Body of pancreas (tissue), 4 donors: Measurements from ENCODE around the gene HDAC8. TPM values are rescaled to one million over a fixed set of nuclear protein-coding genes. Genes with fewer than 3 reads are reported as not detected.

Source experiments
- ATAC-seq: fragments of 150-250 bp; one replicate; pipeline ENCODE4 v1.9.1; 2016
- DNase-seq, 4 donors: peaks; one replicate each; pipeline ENCODE4 v3.0.0-alpha.2; 2019
- H3K27ac ChIP-seq, 4 donors: fragments of 200-600 bp; sonication (generic); 1 replicate in 3 of 4; 2 replicates in 1 of 4; pipeline versions ENCODE4 v1.5.1 to v1.6.1; 2016 to 2019; ENCODE audit warnings: mild to moderate bottlenecking in 1 of 4, mixed read lengths in 1 of 4, moderate library complexity in 1 of 4
- H3K27me3 ChIP-seq, 2 donors: fragments of 200-600 bp; sonication (generic); one replicate each; pipeline ENCODE4 v1.6.0; 2016; ENCODE audit warnings: mild to moderate bottlenecking in 1 of 2
- H3K36me3 ChIP-seq, 2 donors: fragments of 200-600 bp; sonication (generic); replicated peaks in 1 of 2; 2 replicates each; pipeline ENCODE4 v1.5.1; 2016; ENCODE audit warnings: low read depth in 2 of 2; ENCODE audit not compliant: insufficient read depth in 1 of 2
- H3K4me1 ChIP-seq: fragments of 200-600 bp; sonication (generic); one replicate; pipeline ENCODE4 v1.6.0; 2016
- H3K4me3 ChIP-seq, 2 donors: fragments of 200-600 bp; sonication (generic); 1 replicate in 1 of 2; 2 replicates in 1 of 2; pipeline ENCODE4 v1.5.1; 2016 to 2019
- H3K9me3 ChIP-seq, 3 donors: fragments of 200-600 bp; sonication (generic); 1 replicate in 2 of 3; 2 replicates in 1 of 3; pipeline ENCODE4 v1.5.1; 2016
- POLR2A ChIP-seq, 3 donors: fragments of 450-650 bp; IDR thresholded peaks; one replicate each; pipeline ENCODE4 v1.6.1; 2016; ENCODE audit warnings: antibody characterized with exemption in 3 of 3, mild to moderate bottlenecking in 2 of 3
- WGBS, 2 donors: methylation state at CpG; one replicate each; pipeline ENCODE4 v1.1.5; 2017; 5-methylcytosine and 5-hydroxymethylcytosine counted together
- intact Hi-C: fragments of 100-400 bp; cut with DNase I; formaldehyde crosslinking; loops from one replicate; pipeline ENCODE4 v1.15.1; 2023
- total RNA-seq, 2 donors: library from RNA; depleted of rRNA; stranded (reverse); fragments of >200 nt; gene quantifications; one replicate each; pipeline ENCODE4 v1.1.0, GENCODE V29; 2016
- TF ChIP-seq, protein P1 (sequence below), 7 experiments: fragments of 450-650 bp in 4 of 7; fragments of 200-600 bp in 3 of 7; sonication (generic) in 3 of 7; IDR thresholded peaks; one replicate each; pipeline ENCODE4 v1.5.1; 2016 to 2019; ENCODE audit warnings: antibody characterized with exemption in 7 of 7

HDAC8 gene
- total RNA-seq, 2 donors from 2014 or later, result 16.2 to 25.9 TPM

DNA sequence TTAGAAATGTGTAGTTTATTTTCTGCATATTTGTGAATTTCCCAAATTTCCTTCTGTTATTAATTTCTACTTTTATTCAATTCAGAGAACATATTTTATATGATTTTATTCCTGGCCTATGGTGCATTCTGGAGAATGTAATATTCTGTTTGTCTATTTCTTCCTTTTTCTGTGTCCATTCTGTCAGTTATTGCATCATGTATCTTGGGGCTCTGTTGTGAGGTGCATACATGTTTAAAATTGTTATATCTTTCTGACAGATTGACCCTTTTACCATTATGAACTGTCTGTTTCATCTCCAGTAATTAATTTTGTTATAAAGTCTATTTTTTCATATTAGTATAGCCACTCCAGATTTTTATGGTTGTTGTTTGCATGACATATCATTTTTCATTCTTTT, 170.0 kb downstream of the HDAC8 start:
- Histone ChIP-seq H3K36me3 (no peaks in the 10 kb centered on the region), H3K27ac (no peak overlapping the region), H3K9me3 (no peaks in the 10 kb centered on the region), H3K4me3 (no peak overlapping the region), H3K4me1 (no peaks in the 10 kb centered on the region), H3K27me3 (no peaks in the 10 kb centered on the region)
- DNase-seq (no peak), ATAC-seq (no peak)
- intact Hi-C loops, result no loop called here
- TF ChIP-seq POLR2A (IDR thresholded peaks at IDR 0.05), result no peak
- TF ChIP-seq, protein P1, sequence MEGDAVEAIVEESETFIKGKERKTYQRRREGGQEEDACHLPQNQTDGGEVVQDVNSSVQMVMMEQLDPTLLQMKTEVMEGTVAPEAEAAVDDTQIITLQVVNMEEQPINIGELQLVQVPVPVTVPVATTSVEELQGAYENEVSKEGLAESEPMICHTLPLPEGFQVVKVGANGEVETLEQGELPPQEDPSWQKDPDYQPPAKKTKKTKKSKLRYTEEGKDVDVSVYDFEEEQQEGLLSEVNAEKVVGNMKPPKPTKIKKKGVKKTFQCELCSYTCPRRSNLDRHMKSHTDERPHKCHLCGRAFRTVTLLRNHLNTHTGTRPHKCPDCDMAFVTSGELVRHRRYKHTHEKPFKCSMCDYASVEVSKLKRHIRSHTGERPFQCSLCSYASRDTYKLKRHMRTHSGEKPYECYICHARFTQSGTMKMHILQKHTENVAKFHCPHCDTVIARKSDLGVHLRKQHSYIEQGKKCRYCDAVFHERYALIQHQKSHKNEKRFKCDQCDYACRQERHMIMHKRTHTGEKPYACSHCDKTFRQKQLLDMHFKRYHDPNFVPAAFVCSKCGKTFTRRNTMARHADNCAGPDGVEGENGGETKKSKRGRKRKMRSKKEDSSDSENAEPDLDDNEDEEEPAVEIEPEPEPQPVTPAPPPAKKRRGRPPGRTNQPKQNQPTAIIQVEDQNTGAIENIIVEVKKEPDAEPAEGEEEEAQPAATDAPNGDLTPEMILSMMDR (IDR thresholded peaks at IDR 0.05), result no peak

DNA sequence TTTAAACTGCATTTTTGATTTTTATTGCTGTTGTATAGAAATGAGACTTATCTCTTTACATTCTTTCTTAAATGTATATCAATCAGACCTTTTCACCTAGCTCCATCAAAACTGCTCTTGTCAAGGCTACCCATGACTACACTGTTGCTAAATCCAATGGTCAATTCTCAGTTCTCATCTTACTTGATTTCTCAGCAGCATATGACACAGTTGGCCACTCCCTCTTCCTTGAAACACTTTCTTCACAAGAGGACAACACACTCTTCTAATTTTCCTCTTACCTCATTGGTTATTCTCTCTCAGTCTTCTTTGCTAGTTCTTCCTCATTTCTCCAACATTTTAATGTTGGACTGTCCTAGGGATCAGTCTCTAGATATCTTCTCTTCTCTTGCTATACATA, 172.8 kb downstream of the HDAC8 start:
- H3K36me3 ChIP-seq, result no peaks in the 10 kb centered on the region
- no peaks in the 10 kb centered on the region for H3K27me3 ChIP-seq
- no peak for DNase-seq
- no peak overlapping the region for H3K4me3 ChIP-seq
- intact Hi-C loops, result no loop called here
- no peak for TF ChIP-seq POLR2A (IDR thresholded peaks at IDR 0.05)
- TF ChIP-seq, protein P1 (IDR thresholded peaks at IDR 0.05), result no peak
- ATAC-seq, result no peak
- no peaks in the 10 kb centered on the region for H3K9me3 ChIP-seq
- no peaks in the 10 kb centered on the region for H3K4me1 ChIP-seq
- H3K27ac ChIP-seq, result no peak overlapping the region

DNA sequence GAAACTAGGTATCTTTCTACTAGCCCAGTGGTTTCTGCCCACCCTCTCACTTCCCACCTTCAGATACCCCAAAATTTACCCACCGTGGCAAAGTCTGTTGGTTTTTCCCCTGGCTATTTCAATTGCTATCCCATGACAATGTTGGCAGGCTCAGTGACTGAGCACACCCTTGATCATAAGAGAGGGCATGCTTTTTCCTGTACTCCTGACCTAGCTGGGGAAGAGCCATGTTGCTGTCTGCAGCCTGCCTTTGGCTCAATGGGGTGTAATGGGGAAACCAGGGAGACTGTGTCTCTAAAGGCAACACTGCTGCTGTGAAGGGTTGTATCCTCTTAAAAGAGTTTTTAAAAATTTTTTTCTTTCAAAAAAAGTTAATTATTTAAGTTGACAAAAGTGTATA, 176.5 kb downstream of the HDAC8 start:
- DNase-seq (no peak), ATAC-seq (no peak)
- no peak for TF ChIP-seq POLR2A (IDR thresholded peaks at IDR 0.05)
- TF ChIP-seq, protein P1 (IDR thresholded peaks at IDR 0.05), result no peak
- no peak overlapping the region for H3K27ac ChIP-seq
- H3K9me3 ChIP-seq, result no peaks in the 10 kb centered on the region
- no peaks in the 10 kb centered on the region for H3K4me1 ChIP-seq
- intact Hi-C loops, result no loop called here
- H3K4me3 ChIP-seq, result no peak overlapping the region
- 33 to 63% methylated on average over 1 of the region's 1 CpG for WGBS, 2 donors
- H3K27me3 ChIP-seq, result no peaks in the 10 kb centered on the region
- no peaks in the 10 kb centered on the region for H3K36me3 ChIP-seq

DNA sequence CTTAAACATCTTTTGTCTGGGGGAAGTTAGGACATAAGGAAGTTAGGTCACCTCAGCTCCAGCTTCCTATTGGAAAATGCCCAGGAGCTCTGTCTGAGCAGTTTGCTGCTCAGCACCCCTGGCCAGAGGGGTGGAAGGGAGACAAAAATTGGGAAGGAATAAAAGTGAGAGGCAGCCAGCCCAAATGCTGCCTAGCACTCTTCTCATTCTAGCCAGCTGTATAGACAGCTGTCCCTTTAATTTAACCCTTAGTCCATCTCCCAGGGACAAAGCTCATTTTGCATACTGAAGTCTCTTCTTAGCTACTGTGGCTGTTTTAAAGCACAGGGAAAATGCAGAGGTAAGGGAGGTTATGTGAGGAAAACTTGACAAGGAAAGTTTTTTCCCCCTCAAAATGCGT, 177.4 kb downstream of the HDAC8 start:
- no peak overlapping the region for H3K27ac ChIP-seq
- H3K9me3 ChIP-seq, result no peaks in the 10 kb centered on the region
- intact Hi-C loops, result no loop called here
- TF ChIP-seq, protein P1 (IDR thresholded peaks at IDR 0.05), result no peak
- TF ChIP-seq POLR2A (IDR thresholded peaks at IDR 0.05), result no peak
- 31 to 69% methylated on average over 1 of the region's 1 CpG for WGBS, 2 donors
- H3K4me3 ChIP-seq, result no peak overlapping the region
- DNase-seq (no peak), ATAC-seq (no peak)
- no peaks in the 10 kb centered on the region for H3K4me1 ChIP-seq
- no peaks in the 10 kb centered on the region for H3K27me3 ChIP-seq
- H3K36me3 ChIP-seq, result no peaks in the 10 kb centered on the region

DNA sequence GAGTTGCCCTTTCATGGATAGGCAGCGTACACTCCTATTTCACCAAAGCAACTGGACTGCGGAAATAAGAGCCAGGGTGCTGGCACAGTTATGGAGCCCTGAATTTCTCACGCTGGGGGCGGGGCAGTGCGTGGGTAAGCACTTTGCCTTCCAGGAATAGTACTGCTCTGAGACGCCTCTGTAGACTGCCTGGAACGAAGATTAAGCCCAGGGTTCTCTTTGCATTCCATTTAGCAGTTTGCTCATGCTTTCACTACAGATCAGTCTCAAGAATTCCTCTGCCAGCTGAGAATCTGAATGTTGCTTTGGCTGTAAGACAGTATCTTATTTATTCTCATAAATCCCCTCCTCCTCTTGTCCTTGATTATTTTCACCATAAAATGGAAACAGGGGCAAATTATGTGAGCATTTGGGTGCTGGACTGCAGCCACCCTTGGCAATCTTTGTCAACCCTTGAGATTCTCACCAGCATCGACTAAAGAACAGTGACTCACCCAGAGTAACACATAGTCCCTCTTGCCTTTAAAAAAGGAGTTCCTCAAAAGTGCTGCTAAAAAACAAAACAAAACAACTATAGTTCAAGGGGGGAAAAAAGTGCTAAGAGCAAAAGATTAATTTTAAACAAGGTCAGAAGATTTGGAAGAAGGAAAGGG, 178.0 kb downstream of the HDAC8 start:
- H3K27me3 ChIP-seq, result no peaks in the 10 kb centered on the region
- no peaks in the 10 kb centered on the region for H3K9me3 ChIP-seq
- ATAC-seq, result no peak
- 50 to 65% methylated on average over 8 of the region's 8 CpGs for WGBS, 2 donors
- no peaks in the 10 kb centered on the region for H3K36me3 ChIP-seq
- H3K4me3 ChIP-seq, result no peak overlapping the region
- H3K27ac ChIP-seq, result no peak overlapping the region
- no peaks in the 10 kb centered on the region for H3K4me1 ChIP-seq
- TF ChIP-seq, protein P1 (IDR thresholded peaks at IDR 0.05), result no peak
- no peak for TF ChIP-seq POLR2A (IDR thresholded peaks at IDR 0.05)
- DNase-seq, result no peak
- intact Hi-C loops, result no loop called here
